Superior temporal gyrus (tissue), 1 donor: ENCODE measurements around the gene TUBA1B.

ENCODE experiments used
- DNase-seq: peaks from one replicate; pipeline ENCODE4 v3.0.0-alpha.2; 2016; ENCODE audit errors: extremely low spot score

TUBA1B gene

GRCh38 chr12:49089821-49090773 is 41.1 kb downstream of the TUBA1B start:
- DNase-seq: peak; percentile 40

GRCh38 chr12:49088932-49089330 is 42.3 kb downstream of the TUBA1B start:
- no peak for DNase-seq

GRCh38 chr12:49088150-49088931 is 42.9 kb downstream of the TUBA1B start:
- DNase-seq: peak; percentile 93

GRCh38 chr12:49086116-49086515 is 45.1 kb downstream of the TUBA1B start:
- no peak for DNase-seq

GRCh38 chr12:49084438-49084837 is 46.8 kb downstream of the TUBA1B start:
- no peak for DNase-seq

- no peak for DNase-seq
Observed at GRCh38 chr12:49079793-49080192, 51.4 kb downstream of the TUBA1B start.
